Thoracic aorta (tissue), 2 donors: ENCODE results near the gene DPH6. TPM values are rescaled to one million over a fixed set of nuclear protein-coding genes. Genes with fewer than 3 reads are reported as not detected.

Experiments used
- ATAC-seq: fragments of 150-250 bp; one replicate; pipeline ENCODE4 v1.8.0; 2017; ENCODE audit warnings: low read depth; ENCODE audit not compliant: insufficient number of reproducible peaks, low FRiP score
- DNase-seq: peaks from one replicate; pipeline ENCODE4 v3.0.0-alpha.2; 2020; ENCODE audit warnings: low spot score
- H3K27ac ChIP-seq, 2 donors: fragments of 200-600 bp; sonication (generic); 1 replicate in 1 of 2; 2 replicates in 1 of 2; pipeline ENCODE4 v1.5.1; 2016; ENCODE audit warnings: mild to moderate bottlenecking in 2 of 2, moderate library complexity in 2 of 2
- H3K27me3 ChIP-seq: fragments of 200-600 bp; sonication (generic); replicated peaks from 2 replicates; pipeline ENCODE4 v1.6.0; 2016; ENCODE audit warnings: mild to moderate bottlenecking; ENCODE audit not compliant: insufficient read depth
- H3K36me3 ChIP-seq: fragments of 200-600 bp; sonication (generic); one replicate; pipeline ENCODE4 v1.5.1; 2016
- H3K4me1 ChIP-seq, 2 donors: fragments of 200-600 bp; sonication (generic); 1 replicate in 1 of 2; 2 replicates in 1 of 2; pipeline versions ENCODE4 v1.5.1 to v1.6.0; 2016; ENCODE audit warnings: low read depth in 2 of 2, mild to moderate bottlenecking in 1 of 2; ENCODE audit not compliant: control insufficient read depth in 1 of 2
- H3K4me3 ChIP-seq: fragments of 200-600 bp; sonication (generic); 2 replicates; pipeline ENCODE4 v1.5.1; 2016; ENCODE audit warnings: mild to moderate bottlenecking
- H3K9me3 ChIP-seq: fragments of 200-600 bp; sonication (generic); 2 replicates; pipeline ENCODE4 v1.5.1; 2016
- CTCF ChIP-seq: fragments of 200-600 bp; sonication (generic); IDR thresholded peaks from one replicate; pipeline ENCODE4 v1.5.1; 2019; ENCODE audit warnings: antibody characterized with exemption
- total RNA-seq, 2 donors: library from RNA; depleted of rRNA; stranded (reverse); fragments of >200 nt; gene quantifications; one replicate each; pipeline versions ENCODE4 v1.1.0 to v1.2.3, GENCODE V29; 2016

The DPH6 gene
- total RNA-seq, 2 donors from 2014 or later, result 11.5 to 34.8 TPM

GRCh38 chr15:35555244-35555643, 9.3 kb upstream of the DPH6 start:
- Histone ChIP-seq H3K36me3 (no peaks in the 10 kb centered on the region), H3K27me3 (no peaks in the 10 kb centered on the region), H3K27ac (no peak overlapping the region), H3K4me1 (peaks cover 0 to 13% of the 10 kb centered on the region in 2 donors), H3K4me3 (no peak overlapping the region), H3K9me3 (no peaks in the 10 kb centered on the region)
- no peak for TF ChIP-seq CTCF
- DNase-seq (no peak), ATAC-seq (no peak)

GRCh38 chr15:35550957-35551356, 5.0 kb upstream of the DPH6 start:
- no peak for ATAC-seq
- DNase-seq, result no peak
- no peaks in the 10 kb centered on the region for H3K9me3 ChIP-seq
- H3K27ac ChIP-seq, result no peak overlapping the region
- peaks cover 5 to 13% of the 10 kb centered on the region in 2 donors for H3K4me1 ChIP-seq
- no peak overlapping the region for H3K4me3 ChIP-seq
- TF ChIP-seq CTCF, result no peak
- no peaks in the 10 kb centered on the region for H3K27me3 ChIP-seq
- no peaks in the 10 kb centered on the region for H3K36me3 ChIP-seq

GRCh38 chr15:35549567-35549966, 3.6 kb upstream of the DPH6 start:
- no peak overlapping the region for H3K27ac ChIP-seq
- DNase-seq (no peak), ATAC-seq (no peak)
- H3K9me3 ChIP-seq, result no peaks in the 10 kb centered on the region
- H3K27me3 ChIP-seq, result no peaks in the 10 kb centered on the region
- TF ChIP-seq CTCF, result no peak
- H3K4me1 ChIP-seq, result peaks cover 8 to 21% of the 10 kb centered on the region in 2 donors
- no peaks in the 10 kb centered on the region for H3K36me3 ChIP-seq
- H3K4me3 ChIP-seq, result no peak overlapping the region

GRCh38 chr15:35548435-35548834, 2.5 kb upstream of the DPH6 start:
- Histone ChIP-seq H3K27me3 (no peaks in the 10 kb centered on the region), H3K27ac (no peak overlapping the region), H3K4me1 (peaks cover 9 to 28% of the 10 kb centered on the region in 2 donors), H3K36me3 (no peaks in the 10 kb centered on the region), H3K4me3 (no peak overlapping the region), H3K9me3 (no peaks in the 10 kb centered on the region)
- no peak for TF ChIP-seq CTCF
- no peak for ATAC-seq
- DNase-seq, result no peak

- Histone ChIP-seq H3K9me3 (no peaks in the 10 kb centered on the region), H3K27ac (no peak overlapping the region), H3K27me3 (no peaks in the 10 kb centered on the region), H3K4me3 (no peak overlapping the region), H3K36me3 (no peaks in the 10 kb centered on the region), H3K4me1 (peaks cover 9 to 30% of the 10 kb centered on the region in 2 donors)
- no peak for TF ChIP-seq CTCF
- DNase-seq (no peak), ATAC-seq (no peak)
Measured at GRCh38 chr15:35547775-35548364, 1.9 kb upstream of the DPH6 start.
